HS-5 (cell line): ENCODE results near the gene ITGBL1.

ENCODE experiments used
- DNase-seq: peaks from one replicate; pipeline ENCODE4 v3.0.0-alpha.2; 2012; ENCODE audit warnings: low read depth

ITGBL1 gene

GRCh38 chr13:101700598-101700997 is 248.1 kb downstream of the ITGBL1 start:
- no peak for DNase-seq

DNA sequence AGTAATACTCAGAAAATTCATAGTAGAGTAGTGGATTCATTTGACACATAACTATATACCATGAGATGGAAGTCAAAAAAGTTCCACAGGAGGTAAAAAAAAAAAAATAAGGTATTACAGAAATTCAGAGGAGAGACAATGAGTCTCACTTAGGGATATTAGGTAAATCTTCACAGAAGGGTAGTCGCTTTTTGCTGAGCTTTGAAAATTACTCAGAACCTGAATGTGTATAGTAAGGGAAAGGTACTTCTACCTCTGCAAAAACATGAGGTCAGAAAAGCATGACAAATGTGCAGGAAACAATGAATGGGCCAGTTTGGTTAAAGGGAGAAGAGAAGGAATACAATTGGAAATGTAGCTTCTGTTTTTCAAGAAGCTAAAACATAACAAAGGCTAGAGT is 250.6 kb downstream of the ITGBL1 start:
- DNase-seq, result no peak

- DNase-seq, result no peak
Measured at GRCh38 chr13:101703838-101704237, 251.4 kb downstream of the ITGBL1 start.

- peak; percentile 72 for DNase-seq
Measured at GRCh38 chr13:101706651-101707050, 254.2 kb downstream of the ITGBL1 start.

- no peak for DNase-seq
Measured at GRCh38 chr13:101707659-101708058, 255.2 kb downstream of the ITGBL1 start.

DNA sequence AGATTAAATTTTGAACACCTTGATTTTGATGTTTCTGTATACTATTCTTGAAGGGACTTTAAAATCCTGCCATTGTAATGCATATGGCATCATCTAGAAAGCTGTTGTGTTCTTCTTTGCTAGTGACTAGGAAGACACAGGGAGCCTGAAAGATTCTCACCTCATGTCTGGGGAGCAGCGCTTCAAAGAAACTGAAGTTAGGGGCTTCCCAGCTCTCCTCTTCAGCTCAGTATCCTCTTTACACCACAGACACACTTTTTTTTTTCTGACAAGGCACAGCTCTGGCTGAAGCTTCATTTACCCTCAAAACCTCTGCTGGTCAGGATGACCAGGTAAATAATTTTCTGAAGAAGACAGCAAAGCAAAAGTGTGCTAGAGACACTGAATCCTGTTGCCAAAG is 255.6 kb downstream of the ITGBL1 start:
- DNase-seq, result no peak

GRCh38 chr13:101709952-101710351 is 257.5 kb downstream of the ITGBL1 start:
- no peak for DNase-seq

- DNase-seq, result no peak
Measured at GRCh38 chr13:101711307-101712025, 259.0 kb downstream of the ITGBL1 start.

DNA sequence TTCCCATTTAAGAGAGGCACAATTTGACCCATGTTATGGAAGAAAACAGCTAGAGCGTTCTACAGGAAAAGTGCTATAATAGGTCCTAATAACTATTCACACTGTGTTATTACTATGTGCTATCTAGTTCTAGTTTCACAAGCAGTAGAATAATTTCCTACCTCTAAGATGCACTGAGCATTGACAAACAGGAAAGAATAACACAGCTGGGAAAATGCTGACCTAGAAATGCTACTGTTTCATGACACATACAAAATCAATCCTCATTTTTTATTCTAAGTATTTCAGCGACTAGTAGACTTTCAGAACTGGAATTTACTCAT is 259.5 kb downstream of the ITGBL1 start:
- no peak for DNase-seq

DNA sequence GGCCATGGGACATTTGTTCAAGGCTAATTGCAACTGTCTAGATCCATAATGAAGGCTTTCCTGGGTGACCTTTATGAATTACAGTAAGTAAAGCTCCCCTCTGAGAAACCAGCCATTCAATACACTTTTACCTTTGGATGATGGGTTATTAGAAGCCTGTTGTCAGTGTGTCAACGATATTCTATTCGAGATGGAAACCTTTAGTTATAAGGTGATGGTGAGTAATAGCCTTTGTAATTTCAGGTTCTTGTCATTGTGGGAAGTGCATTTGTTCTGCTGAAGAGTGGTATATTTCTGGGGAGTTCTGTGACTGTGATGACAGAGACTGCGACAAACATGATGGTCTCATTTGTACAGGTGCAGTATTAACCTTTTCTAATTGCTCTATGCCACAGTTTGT is 261.7 kb downstream of the ITGBL1 start:
- no peak for DNase-seq

DNA sequence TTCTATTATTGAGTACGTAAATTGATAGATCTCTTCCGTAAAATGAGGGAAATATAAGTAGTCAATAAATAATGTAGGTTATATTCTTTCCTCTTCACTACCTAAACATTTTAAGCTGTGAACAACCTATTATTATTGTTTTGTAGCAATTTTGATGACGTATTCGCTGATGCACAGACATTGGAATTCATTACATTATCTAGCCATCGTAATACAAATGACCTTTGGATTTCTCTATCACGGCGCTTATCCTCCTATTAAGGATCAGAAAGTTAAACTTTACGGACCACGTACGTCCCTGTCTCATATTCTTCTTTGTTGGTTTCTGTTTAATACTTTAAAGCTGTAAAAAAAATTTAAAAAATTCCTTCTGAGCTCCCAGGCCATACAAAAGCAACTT is 264.9 kb downstream of the ITGBL1 start:
- DNase-seq, result no peak

DNA sequence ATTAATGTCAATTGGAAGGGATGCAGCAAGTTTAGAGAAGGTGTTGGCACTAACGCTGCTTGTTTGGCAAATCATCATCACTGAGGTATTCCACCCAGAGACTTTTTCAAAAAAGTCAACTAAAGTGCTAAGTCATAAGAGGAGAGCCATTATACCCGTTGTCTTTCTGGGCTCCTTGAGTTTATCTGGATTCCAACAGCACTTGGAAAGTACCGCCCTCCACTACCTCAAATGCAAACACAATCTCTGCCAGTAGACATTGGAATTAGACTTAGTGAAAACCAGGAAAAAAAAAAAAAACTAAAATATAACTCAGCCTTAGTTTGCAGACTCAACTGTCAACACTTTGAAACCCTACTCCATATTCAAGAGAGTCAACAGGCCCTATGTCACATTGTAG is 266.0 kb downstream of the ITGBL1 start:
- no peak for DNase-seq

GRCh38 chr13:101726681-101727080 is 274.2 kb downstream of the ITGBL1 start:
- no peak for DNase-seq

DNA sequence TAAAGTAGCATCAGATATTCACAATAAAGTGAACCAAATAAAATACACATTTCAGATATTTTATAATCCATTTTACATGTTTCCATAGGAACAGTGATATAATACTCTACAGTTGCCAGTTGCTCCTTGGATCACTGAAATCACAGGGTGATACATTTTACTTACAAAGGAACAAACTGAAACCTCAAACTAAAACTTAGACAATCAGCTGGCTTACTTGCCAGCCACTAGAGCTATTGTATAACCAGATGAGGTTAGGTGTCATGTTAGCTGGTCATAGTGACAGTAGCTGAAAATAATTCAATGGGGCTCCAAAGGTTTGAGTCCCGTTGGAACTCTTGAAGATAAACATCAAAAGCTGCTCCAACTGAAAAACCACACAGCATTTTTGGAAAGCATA is 274.6 kb downstream of the ITGBL1 start:
- no peak for DNase-seq

GRCh38 chr13:101728021-101728420 is 275.5 kb downstream of the ITGBL1 start:
- no peak for DNase-seq

DNA sequence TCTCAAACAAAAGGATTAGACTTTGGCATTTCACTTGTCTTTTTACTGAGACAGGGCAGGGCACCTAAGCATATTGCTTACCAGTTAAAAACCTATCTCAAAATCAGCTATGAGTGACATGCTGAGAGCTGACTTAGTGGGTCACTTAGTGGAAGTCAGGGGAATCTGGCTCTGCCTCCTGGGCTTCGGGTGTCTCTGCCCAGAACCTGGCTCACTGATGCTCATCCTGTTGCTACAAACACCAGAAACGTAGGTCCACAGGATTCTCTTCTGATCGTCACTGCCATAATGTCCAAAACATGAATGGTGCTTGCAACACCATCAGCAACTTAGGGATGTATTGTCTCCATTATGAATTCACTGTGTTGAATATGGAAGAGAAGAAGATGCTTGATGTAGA is 276.1 kb downstream of the ITGBL1 start:
- DNase-seq, result no peak

DNA sequence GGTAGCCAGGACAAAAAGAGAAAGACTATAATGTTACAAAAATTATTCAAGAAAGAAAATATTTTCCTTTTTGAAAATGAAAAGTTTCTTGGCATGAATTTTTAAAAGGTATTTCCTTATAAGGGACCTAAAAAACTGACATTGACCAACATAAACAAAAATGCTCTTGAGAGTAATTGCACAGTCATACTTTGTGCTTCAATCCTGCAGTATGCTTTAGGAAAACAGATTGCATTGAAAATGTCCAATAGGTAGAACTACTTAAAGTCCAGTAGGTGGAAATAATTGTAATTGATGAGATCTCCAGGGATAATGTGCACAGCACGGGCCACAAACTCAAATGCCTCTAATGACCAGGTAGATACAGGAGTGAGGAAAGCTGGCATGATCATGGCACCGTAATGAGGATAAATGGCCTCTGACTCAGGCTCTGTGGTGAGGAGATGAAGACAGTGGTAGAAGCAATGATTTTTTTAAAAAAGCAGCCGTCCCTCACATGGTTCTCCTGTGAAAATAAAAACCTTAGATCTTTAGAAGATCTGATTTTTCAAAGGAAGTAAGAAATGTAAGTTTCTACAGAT is 278.0 kb downstream of the ITGBL1 start:
- DNase-seq, result no peak

DNA sequence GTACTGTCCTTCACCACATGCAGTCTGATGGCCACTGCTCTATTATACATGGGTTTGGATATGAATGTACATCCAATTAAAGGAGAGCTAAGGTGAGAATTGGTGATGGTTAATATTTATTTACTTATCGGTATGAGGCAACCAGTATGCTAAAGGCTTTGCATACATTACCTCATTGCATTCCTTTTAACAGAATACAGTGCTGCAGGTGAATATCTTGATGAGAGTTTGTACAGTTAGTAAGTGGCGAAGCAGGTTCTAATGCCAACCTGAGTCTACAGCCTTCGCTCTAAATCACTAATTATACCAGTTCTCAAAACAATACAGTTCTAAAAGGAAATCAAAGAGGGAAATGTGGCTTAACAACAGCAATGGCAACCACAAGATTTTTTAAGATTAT is 284.1 kb downstream of the ITGBL1 start:
- no peak for DNase-seq

- DNase-seq, result no peak
Measured at GRCh38 chr13:101738336-101738735, 285.9 kb downstream of the ITGBL1 start.

DNA sequence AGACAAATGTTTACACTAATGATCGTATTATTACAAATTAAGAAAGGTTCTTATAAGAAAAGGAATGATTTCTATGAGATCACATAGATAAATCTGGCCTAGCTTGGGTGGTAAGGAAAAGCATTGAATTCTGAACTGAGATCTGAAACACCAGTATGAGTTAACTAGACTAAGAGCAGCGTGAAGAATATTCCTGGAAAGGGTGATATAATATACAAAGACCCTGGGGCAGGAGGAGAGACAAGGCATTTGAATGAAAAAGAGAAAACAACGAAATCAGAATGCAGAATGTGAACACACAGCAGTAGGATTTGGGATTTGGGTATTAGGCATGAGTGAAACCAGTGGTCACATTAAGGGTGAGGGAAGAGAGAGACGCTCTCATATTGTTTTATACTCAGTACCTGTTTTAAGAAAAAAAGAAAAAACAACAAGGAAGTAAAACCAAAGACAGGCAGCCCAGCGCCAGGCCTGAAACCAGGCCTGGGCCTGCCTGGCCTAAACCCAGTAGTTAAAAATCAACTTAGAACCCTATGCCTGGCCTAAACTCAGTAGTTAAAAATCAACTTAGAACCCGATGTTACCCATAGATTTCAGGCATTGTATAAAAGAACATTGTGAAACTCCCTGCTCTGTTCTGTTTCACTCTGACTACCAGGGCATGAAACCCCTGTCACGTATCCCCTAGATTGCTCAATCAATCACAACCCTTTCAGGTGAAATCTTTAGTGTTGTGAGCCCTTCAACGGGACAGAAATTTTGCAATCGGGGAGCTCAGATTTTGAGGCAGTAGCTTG is 287.1 kb downstream of the ITGBL1 start:
- DNase-seq, result no peak

- DNase-seq, result no peak
Measured at GRCh38 chr13:101746513-101746912, 294.0 kb downstream of the ITGBL1 start.

DNA sequence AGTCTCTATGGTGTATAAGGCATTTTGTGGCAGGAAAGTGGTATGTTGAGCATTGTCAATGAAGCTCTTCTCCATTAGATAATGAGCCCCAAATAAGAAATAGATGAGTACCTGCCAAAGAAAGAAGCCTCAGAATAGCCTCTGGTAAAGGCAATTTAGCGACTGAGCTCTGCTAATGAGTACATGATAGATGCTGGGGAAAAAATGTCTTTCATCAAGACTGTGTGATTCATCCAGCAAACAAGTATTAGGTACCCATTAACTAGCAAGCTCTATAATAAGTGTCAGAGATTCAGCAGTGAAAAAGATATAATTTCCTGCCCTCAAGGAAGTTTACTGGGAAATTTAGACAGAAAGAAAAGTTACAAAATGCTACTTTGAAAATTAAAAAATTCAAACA is 294.6 kb downstream of the ITGBL1 start:
- no peak for DNase-seq

- no peak for DNase-seq
Measured at GRCh38 chr13:101749584-101749983, 297.1 kb downstream of the ITGBL1 start.
